GM12878 (cell line): ENCODE data around the gene KCNK4. TPM values are rescaled to one million over a fixed set of nuclear protein-coding genes. Genes with fewer than 3 reads are reported as not detected.

ENCODE experiments used
- ATAC-seq: fragments of 200-7000 bp; cut with Tn5 transposase; 3 replicates; pipeline ENCODE4 v1.9.1; 2020; ENCODE audit warnings: mild to moderate bottlenecking, moderate library complexity
- BruUV-seq: library from RNA; stranded (reverse); fragments of 400-500 nt; replicated peaks from 2 replicates; lab custom pipeline; 2021; lab: Mats Ljungman, UMichigan
- CTCF ChIA-PET: fragments of 300-600 bp; sonication (Branson Sonifier 250); formaldehyde crosslinking; extraction: SDS; loops from one replicate; lab custom pipeline; 2021; ENCODE audit warnings: inconsistent platforms; lab: Yijun Ruan, JAX
- POLR2A ChIA-PET: fragments of 350-600 bp; formaldehyde crosslinking; extraction: SDS; loops from one replicate; lab custom pipeline; 2021; ENCODE audit warnings: inconsistent platforms; lab: Charles Lee
- RAD21 ChIA-PET: fragments of 300-600 bp; sonication (Branson Sonifier 250); formaldehyde crosslinking; loops from one replicate; lab custom pipeline; 2023; ENCODE audit warnings: antibody characterized with exemption; ENCODE audit not compliant: unreplicated experiment; lab: Charles Lee
- SMC1A ChIA-PET: fragments of 300-600 bp; sonication (Branson Sonifier 250); formaldehyde crosslinking; loops from one replicate; lab custom pipeline; 2023; ENCODE audit not compliant: unreplicated experiment, uncharacterized antibody; lab: Charles Lee
- DNase-seq: peaks from one replicate; pipeline ENCODE4 v3.0.0-alpha.2; 2011; ENCODE audit warnings: low read depth, low spot score
- FAIRE-seq: peaks from 3 replicates; lab custom pipeline; 2011; peaks lifted over from hg19 to GRCh38; lab: Jason Lieb, UNC
- H2AFZ ChIP-seq: 2 replicates; pipeline ENCODE4 v1.6.0; 2011; ENCODE audit warnings: low read depth, low read length, control low read depth; ENCODE audit not compliant: control insufficient read depth
- H3K27ac ChIP-seq: 2 replicates; pipeline ENCODE4 v1.5.1; 2011; ENCODE audit warnings: control low read depth; ENCODE audit not compliant: control insufficient read depth, insufficient read depth
- H3K27me3 ChIP-seq, 2 experiments: replicated peaks in 1 of 2; 2 replicates each; pipeline versions ENCODE4 v1.6.0 to v1.6.1; 2011; ENCODE audit warnings: low read length in 1 of 2; ENCODE audit not compliant: control insufficient read depth in 2 of 2, insufficient read depth in 2 of 2
- H3K36me3 ChIP-seq, 2 experiments: 2 replicates each; pipeline ENCODE4 v1.5.1; 2011; ENCODE audit warnings: low read length in 1 of 2; ENCODE audit not compliant: control insufficient read depth in 2 of 2, insufficient read depth in 2 of 2
- H3K4me1 ChIP-seq: 2 replicates; pipeline ENCODE4 v1.6.1; 2011; ENCODE audit warnings: mild to moderate bottlenecking, low read length, moderate library complexity, mixed read lengths; ENCODE audit not compliant: control insufficient read depth, insufficient read depth
- H3K4me2 ChIP-seq: 2 replicates; pipeline ENCODE4 v1.6.0; 2011; ENCODE audit warnings: control low read depth; ENCODE audit not compliant: control insufficient read depth, insufficient read depth
- H3K4me3 ChIP-seq: fragments of 200-600 bp; sonication (generic); 2 replicates; pipeline ENCODE4 v1.5.1; 2016
- H3K79me2 ChIP-seq: 2 replicates; pipeline ENCODE4 v1.6.0; 2011; ENCODE audit warnings: low read length; ENCODE audit not compliant: control insufficient read depth, insufficient read depth
- H3K9ac ChIP-seq: 2 replicates; pipeline ENCODE4 v1.8.0; 2011; ENCODE audit warnings: low read length, control low read depth, mixed read lengths; ENCODE audit not compliant: control insufficient read depth, insufficient read depth
- H3K9me3 ChIP-seq: replicated peaks from 3 replicates; pipeline ENCODE4 v1.5.1; 2011; ENCODE audit warnings: mild to moderate bottlenecking, low read length; ENCODE audit not compliant: control insufficient read depth, insufficient read depth
- H4K20me1 ChIP-seq: 2 replicates; pipeline ENCODE4 v1.6.0; 2011; ENCODE audit not compliant: control insufficient read depth, insufficient read depth
- ASH2L ChIP-seq: fragments of 300-600, 200-600 bp; sonication (generic); IDR thresholded peaks from 2 replicates; pipeline ENCODE4 v1.6.1; 2017; ENCODE audit warnings: low read depth, mild to moderate bottlenecking, borderline replicate concordance
- GABPA ChIP-seq: IDR thresholded peaks from 2 replicates; pipeline ENCODE4 v1.6.1; 2014; ENCODE audit warnings: antibody characterized with exemption, low read depth, mild to moderate bottlenecking, inconsistent platforms
- HCFC1 ChIP-seq: fragments of 150-350 bp; IDR thresholded peaks from 2 replicates; pipeline ENCODE4 v1.6.1; 2014; ENCODE audit warnings: low read length
- KAT2A ChIP-seq: conservative IDR thresholded peaks from 2 replicates; pipeline ENCODE4 v1.6.1; 2011; ENCODE audit warnings: low read depth, low read length; ENCODE audit not compliant: control insufficient read depth
- NFYA ChIP-seq: IDR thresholded peaks from 2 replicates; pipeline ENCODE4 v1.6.1; 2011; ENCODE audit warnings: low read depth, mild to moderate bottlenecking, low read length, improper control_type of control experiment, borderline replicate concordance
- NR2C2 ChIP-seq: IDR thresholded peaks from 2 replicates; pipeline ENCODE4 v1.6.1; 2011; ENCODE audit warnings: borderline replicate concordance, low read depth; ENCODE audit not compliant: control insufficient read depth, insufficient read length
- PAX5 ChIP-seq: IDR thresholded peaks from 2 replicates; pipeline ENCODE4 v1.6.1; 2011; ENCODE audit warnings: low read depth, low read length, borderline replicate concordance
- PML ChIP-seq: IDR thresholded peaks from 2 replicates; pipeline ENCODE4 v1.6.1; 2012; ENCODE audit warnings: low read length, inconsistent platforms
- POLR2A ChIP-seq: IDR thresholded peaks from 2 replicates; pipeline ENCODE4 v1.6.1; 2011; ENCODE audit warnings: low read depth, mild to moderate bottlenecking, low read length
- RCOR1 ChIP-seq: conservative IDR thresholded peaks from 2 replicates; pipeline ENCODE4 v1.6.1; 2012; ENCODE audit warnings: low read depth, low read length, improper control_type of control experiment
- SKIL ChIP-seq: fragments of 450-650 bp; IDR thresholded peaks from 2 replicates; pipeline ENCODE4 v1.6.1; 2017; ENCODE audit warnings: mild to moderate bottlenecking, low read depth, inconsistent platforms; ENCODE audit not compliant: poor library complexity, severe bottlenecking
- STAT3 ChIP-seq: IDR thresholded peaks from 2 replicates; pipeline ENCODE4 v1.6.1; 2011; ENCODE audit warnings: low read depth, low read length, improper control_type of control experiment
- WRNIP1 ChIP-seq: IDR thresholded peaks from 2 replicates; pipeline ENCODE4 v1.6.1; 2011; ENCODE audit warnings: low read depth, low read length, improper control_type of control experiment, borderline replicate concordance
- WGBS: methylation state at CpG from one replicate; pipeline ENCODE4 v1.1.6; 2016; ENCODE audit warnings: low lambda C conversion rate; ENCODE audit not compliant: insufficient replicate concordance, insufficient coverage; ENCODE audit errors: missing lambda C conversion rate; 5-methylcytosine and 5-hydroxymethylcytosine counted together
- in situ Hi-C: fragments of 300-500 bp; cut with MboI; formaldehyde crosslinking; loops from 9 replicates; pipeline ENCODE4 v1.14.3; 2018; ENCODE audit warnings: mixed read lengths
- intact Hi-C: fragments of 100-400 bp; cut with micrococcal nuclease; formaldehyde crosslinking; loops from one replicate; pipeline ENCODE4 v1.14.2; 2022; ENCODE audit not compliant: unreplicated experiment
- polyA plus RNA-seq, 11 experiments: library from polyadenylated mRNA; depleted of rRNA in 4 of 11; unstranded in 6 of 11; stranded (reverse) in 5 of 11; fragments of >200 nt; fragmentation: Nextera tagmentation in 4 of 11; fragmentation: Illumina TruSeq in 1 of 11; extraction: Ambion mirVana in 4 of 11; extraction: Trizol in 1 of 11; gene quantifications; 1 replicate in 1 of 11; 2 replicates in 10 of 11; pipeline versions ENCODE4 v1.2.1 to v1.2.3, GENCODE V29; 2011 to 2016; ENCODE audit warnings: inconsistent platforms in 2 of 11, missing spikeins in 2 of 11, low read depth in 1 of 11
- total RNA-seq, 4 experiments: library from RNA; depleted of rRNA in 3 of 4; stranded (reverse); fragments of >200 nt in 3 of 4; fragmentation: Illumina TruSeq in 1 of 4; extraction: Trizol in 1 of 4; gene quantifications; 2 replicates each; pipeline versions ENCODE4 v1.2.1 to v1.2.3, GENCODE V29; 2013 to 2021
- TF ChIP-seq, protein P1 (sequence below): IDR thresholded peaks from 2 replicates; pipeline ENCODE4 v1.6.1; 2011; ENCODE audit warnings: borderline replicate concordance, low read depth, mild to moderate bottlenecking, moderate library complexity, low read length; ENCODE audit not compliant: insufficient read depth, poor library complexity, severe bottlenecking

The KCNK4 gene
- total and polyA plus RNA-seq, 10 of the 15 experiments (the other 5 are each of a cell fraction or from before 2014, with no cell fraction given) = 0.04 TPM; not detected in 9

GRCh38 chr11:64262271-64263002, 28.7 kb upstream of the KCNK4 start (continued):
- no peak for TF ChIP-seq SKIL
- no peak for TF ChIP-seq KAT2A
- TF ChIP-seq, all 136 proteins: peak for 0

- intact Hi-C loops = no loop called here
- ChIA-PET POLR2A (interaction anchor here (1.0 kb wide), 1 partner anchor 13 kb away, joined by 3 read pairs; no protein-coding TSS in a partner anchor), RAD21 (no interaction called here), SMC1A (no interaction called here), CTCF (interaction anchor here (0.7 to 2.0 kb wide), 5 partner anchors 11 to 96 kb away, joined by 3 to 9 read pairs (median 4); no protein-coding TSS in a partner anchor)
- H3K36me3 ChIP-seq = peaks cover 0 to 5% of the 10 kb centered on the region in 2 experiments; a peak in 2 of 4 replicates
- DNase-seq = no peak
- WGBS = 81% methylated on average over 29 of the region's 29 CpGs
- no peaks in the 10 kb centered on the region for H3K27me3 ChIP-seq
- H3K4me1 ChIP-seq = peaks cover 14% of the 10 kb centered on the region
- no peak for FAIRE-seq
- H3K27ac ChIP-seq = no peak overlapping the region
- no peak overlapping the region for H3K4me2 ChIP-seq
- H2AFZ ChIP-seq = no peak overlapping the region
- no peaks in the 10 kb centered on the region for H3K9me3 ChIP-seq
- no peak overlapping the region for H3K4me3 ChIP-seq
- in situ Hi-C loops = no loop called here
- H3K79me2 ChIP-seq = no peaks in the 10 kb centered on the region
- BruUV-seq = no TSS peak
- no peak overlapping the region for H3K9ac ChIP-seq
- ATAC-seq = no peak
- no peaks in the 10 kb centered on the region for H4K20me1 ChIP-seq
- no peak for TF ChIP-seq NR2C2
- TF ChIP-seq STAT3 = no peak
- no peak for TF ChIP-seq WRNIP1
- no peak for TF ChIP-seq GABPA
- no peak for TF ChIP-seq HCFC1
- TF ChIP-seq PAX5 = no peak
- TF ChIP-seq ASH2L = no peak
- no peak for TF ChIP-seq PML
- TF ChIP-seq NFYA = no peak
- no peak for TF ChIP-seq SKIL
- no peak for TF ChIP-seq POLR2A
- TF ChIP-seq RCOR1 = no peak
- TF ChIP-seq, protein P1, sequence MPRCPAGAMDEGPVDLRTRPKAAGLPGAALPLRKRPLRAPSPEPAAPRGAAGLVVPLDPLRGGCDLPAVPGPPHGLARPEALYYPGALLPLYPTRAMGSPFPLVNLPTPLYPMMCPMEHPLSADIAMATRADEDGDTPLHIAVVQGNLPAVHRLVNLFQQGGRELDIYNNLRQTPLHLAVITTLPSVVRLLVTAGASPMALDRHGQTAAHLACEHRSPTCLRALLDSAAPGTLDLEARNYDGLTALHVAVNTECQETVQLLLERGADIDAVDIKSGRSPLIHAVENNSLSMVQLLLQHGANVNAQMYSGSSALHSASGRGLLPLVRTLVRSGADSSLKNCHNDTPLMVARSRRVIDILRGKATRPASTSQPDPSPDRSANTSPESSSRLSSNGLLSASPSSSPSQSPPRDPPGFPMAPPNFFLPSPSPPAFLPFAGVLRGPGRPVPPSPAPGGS = no peak
Measured at GRCh38 chr11:64263021-64263946, 27.8 kb upstream of the KCNK4 start.
